Hepatocyte (in vitro differentiated cells): Measurements from ENCODE around the gene CCNC. TPM values are rescaled to one million over a fixed set of nuclear protein-coding genes. Genes with fewer than 3 reads are reported as not detected.

Experiments used
- DNase-seq: peaks from one replicate; pipeline ENCODE4 v3.0.0-alpha.2; 2016; ENCODE audit warnings: low spot score
- H2AFZ ChIP-seq: fragments of 200-600 bp; sonication (generic); 2 replicates; pipeline ENCODE4 v1.6.0; 2016; ENCODE audit warnings: antibody characterized with exemption, mild to moderate bottlenecking
- H3K27ac ChIP-seq: fragments of 200-600 bp; sonication (generic); 2 replicates; pipeline ENCODE4 v1.5.1; 2016; ENCODE audit warnings: mild to moderate bottlenecking
- H3K27me3 ChIP-seq: fragments of 200-600 bp; sonication (generic); 2 replicates; pipeline ENCODE4 v1.6.1; 2016
- H3K36me3 ChIP-seq: fragments of 200-600 bp; sonication (generic); replicated peaks from 2 replicates; pipeline ENCODE4 v1.5.1; 2016; ENCODE audit warnings: low read depth; ENCODE audit not compliant: insufficient read depth
- H3K4me1 ChIP-seq: fragments of 200-600 bp; sonication (generic); 2 replicates; pipeline ENCODE4 v1.5.1; 2016; ENCODE audit warnings: mild to moderate bottlenecking, moderate library complexity; ENCODE audit not compliant: insufficient read depth
- H3K4me2 ChIP-seq: fragments of 200-600 bp; sonication (generic); 2 replicates; pipeline ENCODE4 v1.6.0; 2016
- H3K4me3 ChIP-seq: fragments of 200-600 bp; sonication (generic); 2 replicates; pipeline ENCODE4 v1.5.1; 2016; ENCODE audit warnings: mild to moderate bottlenecking
- H3K79me2 ChIP-seq: fragments of 200-600 bp; sonication (generic); 2 replicates; pipeline ENCODE4 v1.6.0; 2017; ENCODE audit warnings: mild to moderate bottlenecking
- H3K9me2 ChIP-seq: fragments of 200-600 bp; sonication (generic); replicated peaks from 2 replicates; pipeline ENCODE4 v1.6.0; 2017; ENCODE audit warnings: mild to moderate bottlenecking; ENCODE audit not compliant: insufficient read depth
- H3K9me3 ChIP-seq: fragments of 200-600 bp; sonication (generic); 2 replicates; pipeline ENCODE4 v1.5.1; 2016; ENCODE audit warnings: low read depth, mild to moderate bottlenecking
- H4K20me1 ChIP-seq: fragments of 200-600 bp; sonication (generic); 2 replicates; pipeline ENCODE4 v1.6.0; 2016; ENCODE audit warnings: mild to moderate bottlenecking; ENCODE audit not compliant: insufficient read depth, poor library complexity, severe bottlenecking
- CTCF ChIP-seq: fragments of 200-600 bp; sonication (generic); IDR thresholded peaks from 2 replicates; pipeline ENCODE4 v1.5.1; 2016; ENCODE audit warnings: antibody characterized with exemption, mild to moderate bottlenecking; ENCODE audit not compliant: poor library complexity
- EZH2 ChIP-seq: fragments of 200-600 bp; sonication (generic); IDR thresholded peaks from 2 replicates; pipeline ENCODE4 v1.6.1; 2016; ENCODE audit warnings: antibody characterized with exemption, mild to moderate bottlenecking, borderline replicate concordance
- EZH2phosphoT487 ChIP-seq: fragments of 200-600 bp; sonication (generic); IDR thresholded peaks from one replicate; pipeline ENCODE4 v1.6.1; 2018; ENCODE audit warnings: antibody characterized with exemption, mild to moderate bottlenecking, low read depth, moderate library complexity; ENCODE audit not compliant: unreplicated experiment, severe bottlenecking
- WGBS: methylation state at CpG from one replicate; pipeline ENCODE4 v1.1.6; 2016; ENCODE audit warnings: low lambda C conversion rate; ENCODE audit errors: missing lambda C conversion rate; 5-methylcytosine and 5-hydroxymethylcytosine counted together
- polyA plus RNA-seq: library from polyadenylated mRNA; unstranded; fragments of >200 nt; fragmentation: Nextera tagmentation; extraction: Ambion mirVana; gene quantifications from 2 replicates; pipeline ENCODE4 v1.2.1, GENCODE V29; 2016
- small RNA-seq: library from RNA; depleted of rRNA; stranded (forward); fragments of <200 nt; gene quantifications from one replicate; pipeline ENCODE3, GENCODE V24; 2014
- total RNA-seq: library from RNA; depleted of rRNA; stranded (reverse); fragments of >200 nt; gene quantifications from 2 replicates; pipeline ENCODE4 v1.2.3, GENCODE V29; 2014

Gene CCNC
- total and polyA plus RNA-seq, 2 experiments from 2014 or later: 59.5 to 102 TPM

- H3K4me1 ChIP-seq: no peaks in the 10 kb centered on the region
- 76% methylated on average over 2 of the region's 2 CpGs for WGBS
Observed at GRCh38 chr6:99501762-99502161, 66.7 kb downstream of the CCNC start.

GRCh38 chr6:99498421-99498820, 70.0 kb downstream of the CCNC start:
- Histone ChIP-seq H4K20me1 (no peaks in the 10 kb centered on the region), H3K4me2 (no peak overlapping the region), H3K27me3 (no peaks in the 10 kb centered on the region), H3K27ac (no peak overlapping the region), H3K4me1 (no peaks in the 10 kb centered on the region), H3K9me2 (no peaks in the 10 kb centered on the region), H3K4me3 (no peak overlapping the region), H2AFZ (no peak overlapping the region), H3K9me3 (no peaks in the 10 kb centered on the region), H3K79me2 (no peaks in the 10 kb centered on the region), H3K36me3 (no peaks in the 10 kb centered on the region)
- WGBS: 69% methylated on average over 1 of the region's 1 CpG
- no peak for DNase-seq
- no peak for TF ChIP-seq EZH2
- TF ChIP-seq CTCF: no peak
- TF ChIP-seq EZH2phosphoT487: no peak

More at GRCh38 chr6:99501762-99502161, 66.7 kb downstream of the CCNC start:
- Histone ChIP-seq H3K27me3 (no peaks in the 10 kb centered on the region), H3K27ac (no peak overlapping the region), H3K4me2 (no peak overlapping the region), H2AFZ (no peak overlapping the region), H3K9me2 (no peaks in the 10 kb centered on the region), H3K36me3 (no peaks in the 10 kb centered on the region), H3K79me2 (no peaks in the 10 kb centered on the region), H4K20me1 (no peaks in the 10 kb centered on the region), H3K4me3 (no peak overlapping the region), H3K9me3 (no peaks in the 10 kb centered on the region)
- DNase-seq: no peak
- no peak for TF ChIP-seq EZH2
- no peak for TF ChIP-seq CTCF

- WGBS: 89% methylated on average over 1 of the region's 1 CpG
- Histone ChIP-seq H3K27me3 (no peaks in the 10 kb centered on the region), H3K27ac (no peak overlapping the region), H2AFZ (no peak overlapping the region), H3K9me3 (no peaks in the 10 kb centered on the region), H3K4me3 (no peak overlapping the region), H3K4me2 (no peak overlapping the region), H3K79me2 (no peaks in the 10 kb centered on the region), H3K4me1 (peaks cover 5% of the 10 kb centered on the region), H3K36me3 (no peaks in the 10 kb centered on the region), H3K9me2 (no peaks in the 10 kb centered on the region), H4K20me1 (no peaks in the 10 kb centered on the region)
- no peak for DNase-seq
- TF ChIP-seq EZH2: no peak
- no peak for TF ChIP-seq EZH2phosphoT487
Observed at GRCh38 chr6:99495466-99495865, 73.0 kb downstream of the CCNC start.

Small RNA genes lying within 50 kb of the gene (small RNA-seq; reads per million reads assigned to genes)
- gene RF00019: not detected

Other genes with a start within 250 kb of the CCNC start
- gene FAXC, start 219.0 kb downstream of the CCNC start, total RNA-seq: 5.3 and 8.9 TPM in 2 replicates
- 6.5 and 8.3 TPM in 2 replicates for gene FAXC, start 219.0 kb downstream of the CCNC start, polyA plus RNA-seq
- 5.7 and 5.9 TPM in 2 replicates for gene COQ3, start 174.5 kb downstream of the CCNC start, total RNA-seq
- 4.7 and 8.2 TPM in 2 replicates for gene COQ3, start 174.5 kb downstream of the CCNC start, polyA plus RNA-seq
- gene PNISR, start 143.4 kb downstream of the CCNC start, total RNA-seq: 80.8 and 85.7 TPM in 2 replicates
- 88.7 and 117 TPM in 2 replicates for gene PNISR, start 143.4 kb downstream of the CCNC start, polyA plus RNA-seq
- 10.3 and 14.2 TPM in 2 replicates for gene USP45, start 53.2 kb downstream of the CCNC start, total RNA-seq
- 5.8 and 8.8 TPM in 2 replicates for gene USP45, start 53.2 kb downstream of the CCNC start, polyA plus RNA-seq
- not detected in 2 replicates for gene PRDM13, start 38.2 kb upstream of the CCNC start, total RNA-seq
- gene PRDM13, start 38.2 kb upstream of the CCNC start, polyA plus RNA-seq: not detected in 2 replicates